GM18526 (cell line): ENCODE data around the gene ADAP1.

Experiments
- POLR2A ChIP-seq: IDR thresholded peaks from 3 replicates; pipeline ENCODE4 v1.6.1; 2011; ENCODE audit not compliant: insufficient read length; ENCODE audit errors: extremely low read depth

The ADAP1 gene

DNA sequence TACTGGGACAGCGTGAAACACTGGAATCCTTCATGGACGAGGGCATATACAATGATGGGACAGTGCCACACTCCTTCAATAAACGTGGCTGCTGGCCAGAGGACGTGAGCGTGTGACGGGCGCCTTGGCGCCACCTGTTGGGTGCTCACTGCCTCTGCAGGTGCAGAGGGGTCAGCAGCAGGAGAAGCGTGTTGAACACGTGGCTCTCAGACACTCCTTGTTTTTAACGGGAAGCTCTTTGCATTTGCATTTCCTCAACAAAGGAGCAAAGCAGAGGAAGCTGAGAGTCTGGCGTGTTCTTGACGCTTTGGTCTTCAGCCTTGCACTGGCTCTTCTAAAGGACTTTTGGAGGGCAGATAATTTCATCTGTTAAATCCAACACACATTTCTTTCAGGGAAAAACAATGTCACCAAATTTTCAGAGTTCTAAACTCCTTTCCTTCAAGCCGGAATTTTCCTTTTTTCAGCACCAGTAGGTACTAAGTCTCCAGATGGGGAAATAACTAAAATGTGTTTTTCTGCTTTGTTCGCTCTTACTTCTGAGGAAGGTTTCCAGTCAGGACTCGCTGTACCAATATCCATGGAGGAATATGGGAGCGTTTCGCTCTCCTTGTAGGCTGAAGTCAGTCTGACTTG is 81.0 kb downstream of the ADAP1 start:
- TF ChIP-seq POLR2A = no peak

DNA sequence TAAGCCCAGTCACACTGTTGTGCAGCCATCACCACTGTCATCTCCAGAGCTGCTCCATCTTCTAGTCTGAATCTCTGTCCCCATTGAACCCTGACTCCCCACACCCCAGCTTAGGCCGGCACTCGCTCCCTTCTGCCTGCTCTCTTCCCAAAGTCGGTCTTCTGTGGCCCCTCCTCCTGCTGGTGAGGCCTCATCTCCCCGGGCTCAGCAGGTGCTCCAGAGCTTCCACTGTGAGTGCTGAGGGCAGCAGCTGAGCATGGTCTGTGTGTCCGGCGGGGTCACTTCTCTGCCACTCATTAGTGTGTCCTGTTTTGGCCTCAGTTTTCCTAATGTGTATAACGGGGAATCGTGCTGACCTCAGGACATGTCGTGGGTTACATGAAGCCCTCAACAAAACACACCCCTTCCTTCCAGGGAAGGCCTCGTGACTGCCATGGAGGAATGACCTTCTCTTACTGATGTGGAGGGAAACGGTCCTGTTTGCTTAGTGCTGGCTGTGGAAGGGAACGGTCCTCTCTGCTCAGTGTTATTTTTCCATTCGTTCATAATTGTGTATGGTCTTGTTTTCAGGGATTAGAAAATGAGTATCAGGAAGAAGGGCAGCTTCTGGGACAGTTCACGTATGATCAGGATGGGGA is 82.5 kb downstream of the ADAP1 start:
- no peak for TF ChIP-seq POLR2A

DNA sequence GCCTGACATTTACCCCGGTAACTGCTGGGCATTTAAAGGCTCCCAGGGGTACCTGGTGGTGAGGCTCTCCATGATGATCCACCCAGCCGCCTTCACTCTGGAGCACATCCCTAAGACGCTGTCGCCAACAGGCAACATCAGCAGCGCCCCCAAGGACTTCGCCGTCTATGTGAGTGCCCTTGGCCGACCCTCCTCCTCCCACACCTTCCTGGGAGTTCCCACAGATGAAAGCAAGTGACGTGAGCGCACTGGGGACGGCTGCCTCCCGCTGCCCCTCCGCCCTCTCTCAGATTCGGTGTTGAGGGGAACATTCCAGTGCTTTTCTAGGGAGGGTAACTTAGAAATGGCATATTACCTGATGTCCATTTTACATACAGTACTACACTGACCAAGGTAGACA is 85.1 kb downstream of the ADAP1 start:
- TF ChIP-seq POLR2A = no peak

DNA sequence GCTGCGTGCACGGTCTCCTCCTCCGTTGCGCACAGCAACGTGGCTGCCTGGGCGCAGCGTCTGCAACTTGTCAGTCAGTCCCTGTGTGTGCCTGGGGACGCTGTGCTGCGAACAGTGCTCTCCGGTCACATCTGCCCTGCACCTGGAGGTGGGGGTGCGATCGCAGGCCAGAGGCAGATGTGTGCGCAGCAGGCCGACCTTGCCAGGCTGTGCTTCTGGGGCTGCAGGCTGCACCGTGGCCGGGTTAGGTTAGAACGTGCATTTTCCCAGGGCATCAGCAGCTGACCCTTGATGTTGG is 86.3 kb downstream of the ADAP1 start:
- TF ChIP-seq POLR2A = no peak

DNA sequence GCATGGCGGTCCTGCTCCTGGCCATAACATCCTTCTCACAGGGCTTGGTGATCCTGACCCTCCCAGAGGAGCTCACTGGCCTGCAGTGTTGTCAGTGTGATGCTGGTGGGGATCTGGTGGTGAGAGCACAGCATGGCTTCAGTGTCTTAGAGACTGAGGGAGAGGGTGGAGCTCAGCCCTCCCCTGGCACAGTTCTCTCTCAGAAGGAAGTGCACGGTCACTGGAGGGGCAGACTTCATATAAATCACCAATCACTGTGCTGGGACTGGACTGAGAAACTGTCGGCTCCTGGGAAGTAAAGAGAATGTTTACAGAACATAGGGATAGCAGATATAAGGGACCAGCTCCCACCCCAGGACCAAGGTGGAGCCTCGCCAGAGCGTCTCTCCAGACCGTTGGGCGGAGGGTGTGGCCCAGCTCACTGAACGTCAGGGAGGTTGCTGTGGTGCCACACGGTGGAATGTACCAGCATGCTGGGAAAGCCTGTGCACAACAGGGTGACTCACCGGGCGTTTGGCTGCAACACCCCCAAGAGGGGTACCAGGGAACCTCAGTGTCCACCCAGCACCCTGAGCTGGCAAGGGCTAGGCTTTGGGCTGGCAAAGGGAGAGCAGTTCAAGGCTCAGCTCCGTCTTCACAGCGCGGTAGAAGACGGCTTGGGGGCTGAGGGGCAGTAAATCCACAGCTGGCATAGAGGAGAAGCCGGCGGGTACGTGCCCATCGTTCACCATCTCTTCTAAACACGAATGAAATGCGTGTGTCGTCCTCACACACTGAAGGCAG is 86.9 kb downstream of the ADAP1 start:
- no peak for TF ChIP-seq POLR2A

DNA sequence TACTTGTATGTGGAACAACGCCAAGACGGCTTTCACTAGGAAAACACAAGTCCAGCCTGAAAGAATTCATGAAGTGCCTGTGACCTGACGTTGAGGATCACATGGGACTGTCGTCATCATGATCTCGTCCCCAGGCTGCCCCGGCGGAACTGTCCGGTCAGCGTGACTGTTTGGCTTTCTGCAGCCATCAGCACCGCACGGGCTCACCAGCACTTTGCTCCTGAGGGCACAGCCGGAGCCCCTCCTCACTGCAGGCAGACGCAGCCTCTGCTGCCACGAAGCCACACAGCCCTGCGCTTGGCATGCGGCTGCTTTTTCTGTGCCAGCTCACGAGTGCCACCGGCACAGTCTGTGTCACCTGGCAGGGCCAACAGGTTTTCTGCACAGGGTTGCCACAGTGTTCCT is 87.5 kb downstream of the ADAP1 start:
- TF ChIP-seq POLR2A = no peak

DNA sequence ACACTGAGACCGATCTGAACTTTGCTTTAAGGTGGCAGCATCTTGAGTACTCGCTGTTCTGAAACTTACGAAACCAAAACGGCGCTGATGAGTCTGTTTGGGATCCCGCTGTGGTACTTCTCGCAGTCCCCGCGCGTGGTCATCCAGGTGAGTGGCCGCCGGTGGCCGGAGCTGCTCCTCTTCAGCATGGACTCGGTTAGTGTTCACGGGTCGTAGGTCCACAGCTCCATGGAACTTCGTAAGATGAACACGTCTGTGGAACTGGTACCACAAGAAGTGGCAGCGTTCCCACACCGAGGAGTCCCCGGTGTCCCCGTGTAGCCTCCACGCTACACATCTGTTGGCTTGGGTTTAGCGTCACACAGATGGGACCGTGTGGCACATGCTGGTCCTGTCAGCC is 88.6 kb downstream of the ADAP1 start:
- TF ChIP-seq POLR2A = no peak

DNA sequence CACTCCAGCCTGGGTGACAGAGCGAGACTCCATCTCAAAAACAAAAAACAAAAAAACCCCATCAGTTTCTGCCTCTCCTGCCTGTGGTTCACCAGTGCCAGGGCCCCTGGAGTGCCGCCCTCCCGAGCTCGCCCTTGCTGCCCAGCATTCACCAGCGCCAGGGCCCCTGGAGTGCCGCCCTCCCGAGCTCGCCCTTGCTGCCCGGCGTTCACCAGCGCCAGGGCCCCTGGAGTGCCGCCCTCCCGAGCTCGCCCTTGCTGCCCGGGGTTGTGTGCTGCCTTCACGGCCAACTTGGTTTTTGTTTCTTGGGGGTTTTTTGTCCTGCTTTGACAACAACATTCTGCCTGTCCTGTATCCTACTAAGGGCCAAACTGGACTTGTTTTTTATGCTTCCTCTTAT is 91.4 kb downstream of the ADAP1 start:
- TF ChIP-seq POLR2A = no peak

GRCh38 chr7:862157-862556 is 92.3 kb downstream of the ADAP1 start:
- TF ChIP-seq POLR2A = no peak

DNA sequence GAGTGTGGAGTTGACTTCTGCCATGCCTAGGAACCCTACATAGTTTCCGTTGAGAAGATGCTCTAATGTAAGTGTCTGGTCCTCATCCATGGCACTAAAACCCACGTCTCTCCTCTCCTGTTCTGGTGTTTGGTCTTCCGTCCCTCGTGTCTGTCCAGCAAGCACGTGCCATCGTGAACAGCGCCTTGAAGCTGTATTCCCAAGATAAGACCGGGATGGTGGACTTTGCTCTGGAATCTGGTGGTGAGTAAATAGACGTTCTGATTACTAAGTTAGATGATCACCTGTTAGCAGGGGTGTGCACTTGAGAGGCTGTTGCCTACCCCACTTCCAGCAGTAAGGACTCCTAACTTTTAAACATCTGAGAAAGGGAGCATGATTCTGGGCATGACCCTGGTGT is 93.3 kb downstream of the ADAP1 start:
- TF ChIP-seq POLR2A = no peak

DNA sequence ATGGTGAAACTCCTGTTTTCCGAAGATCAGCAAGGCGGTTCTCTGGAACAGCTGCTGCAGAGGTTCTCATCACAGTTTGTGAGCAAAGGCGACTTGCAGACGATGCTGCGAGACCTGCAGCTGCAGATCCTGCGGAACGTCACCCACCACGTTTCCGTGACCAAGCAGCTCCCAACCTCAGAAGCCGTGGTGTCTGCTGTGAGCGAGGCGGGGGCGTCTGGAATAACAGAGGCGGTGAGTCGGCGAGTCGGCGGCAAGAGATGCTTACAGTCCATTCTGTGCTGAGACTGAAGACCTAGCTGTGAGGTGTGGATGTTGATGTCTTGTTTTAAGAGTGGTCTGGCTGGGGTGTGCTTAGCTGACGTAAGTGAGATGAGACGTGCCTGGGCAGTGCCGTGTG is 94.3 kb downstream of the ADAP1 start:
- TF ChIP-seq POLR2A = no peak

DNA sequence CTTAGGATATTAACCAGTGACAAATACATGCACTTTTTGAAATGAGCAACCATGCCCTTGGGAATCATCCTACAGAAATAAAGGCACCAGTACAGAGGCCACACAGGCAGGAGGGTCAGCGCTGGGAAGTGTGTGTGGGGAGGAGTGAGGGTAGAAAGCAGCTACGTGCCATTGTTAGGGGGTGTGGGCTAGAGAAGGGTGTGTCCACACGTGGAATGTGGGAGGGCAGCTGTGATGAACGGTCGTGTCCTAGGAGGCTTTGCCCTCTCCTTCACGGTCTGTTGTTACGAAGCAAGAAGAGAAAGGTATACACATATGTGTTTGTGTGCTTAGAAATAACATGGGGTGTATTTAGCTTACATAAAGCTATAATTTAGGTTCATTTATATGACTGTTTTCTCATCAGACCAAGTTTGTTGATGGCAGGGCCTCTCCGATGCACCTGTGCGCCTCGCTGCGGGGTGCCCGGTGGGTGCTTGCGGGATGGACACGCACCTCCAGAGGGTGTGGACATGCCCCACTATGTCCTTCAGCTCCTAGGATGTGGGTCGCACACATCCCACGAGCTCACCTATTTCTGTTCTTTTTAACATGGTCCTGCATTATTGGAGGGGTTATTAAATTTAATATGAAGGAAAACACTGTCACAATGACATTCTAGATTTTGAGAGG is 95.0 kb downstream of the ADAP1 start:
- no peak for TF ChIP-seq POLR2A

DNA sequence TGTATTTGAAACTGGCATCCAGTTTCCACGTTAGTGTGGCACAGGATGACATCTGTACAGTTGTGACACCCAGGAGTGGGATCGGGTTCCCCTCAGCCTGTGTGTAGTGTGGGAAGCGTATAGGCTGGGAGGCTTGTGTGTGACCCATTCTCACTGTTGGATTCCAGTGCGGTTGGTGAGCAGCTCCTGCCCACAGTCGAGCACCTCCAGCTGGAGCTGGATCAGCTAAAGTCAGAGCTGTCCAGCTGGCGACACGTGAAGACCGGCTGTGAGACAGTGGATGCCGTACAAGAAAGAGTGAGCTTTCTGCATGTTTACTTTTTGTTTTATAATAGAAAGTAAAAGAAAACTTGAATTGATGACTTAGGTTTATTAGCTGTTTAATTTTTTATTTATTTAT is 96.8 kb downstream of the ADAP1 start:
- no peak for TF ChIP-seq POLR2A

DNA sequence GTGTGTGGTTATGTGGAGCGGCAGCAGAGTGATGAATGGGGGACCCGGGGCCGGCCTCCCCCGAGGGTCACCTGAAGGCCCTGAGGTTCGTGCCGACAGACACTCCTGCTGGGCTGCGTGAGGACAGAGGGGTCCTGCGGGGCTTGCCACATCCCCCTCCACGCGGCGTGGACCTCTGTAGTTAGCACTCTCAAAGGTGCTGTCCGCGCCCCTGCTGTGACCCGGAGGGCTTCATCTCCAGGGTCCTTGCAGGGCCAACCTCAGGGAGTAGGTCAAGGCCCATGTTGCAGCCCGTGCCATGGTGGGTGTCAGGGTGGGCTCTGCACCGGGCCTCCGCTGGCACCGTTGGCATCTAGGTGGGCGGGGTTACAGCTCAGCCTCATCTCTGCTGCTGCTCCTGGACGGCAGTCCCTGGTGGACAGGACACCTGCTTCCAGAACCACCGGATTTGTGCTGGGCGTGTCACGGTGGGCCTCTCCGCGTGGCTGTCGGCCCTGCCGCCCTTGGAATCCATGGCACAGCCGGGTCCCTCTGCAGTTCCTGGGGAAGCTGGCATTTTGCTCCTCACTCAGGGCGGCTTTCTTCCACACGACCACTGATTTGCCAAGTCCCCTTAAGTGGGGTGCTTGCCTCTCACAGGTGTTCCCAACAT is 97.9 kb downstream of the ADAP1 start:
- TF ChIP-seq POLR2A = no peak

GRCh38 chr7:855686-856369 is 98.7 kb downstream of the ADAP1 start:
- TF ChIP-seq POLR2A = no peak
